Measurements from ENCODE around the gene ATP6V1B1.

ATP6V1B1 gene

GRCh38 chr2:70988726-70989648, 53.3 kb downstream of the ATP6V1B1 start:
- no peak overlapping the region for H3K4me3 ChIP-seq (ENCODE audit: low read depth, low read length)
- no peak for DNase-seq (ENCODE audit: low read depth)
- TF ChIP-seq CTCF (conservative IDR thresholded peaks at IDR 0.05; ENCODE audit: low read depth, low read length), result no peak

GRCh38 chr2:70990216-70990615, 54.5 kb downstream of the ATP6V1B1 start:
- TF ChIP-seq CTCF (conservative IDR thresholded peaks at IDR 0.05; ENCODE audit: low read depth, low read length), result no peak
- H3K4me3 ChIP-seq (ENCODE audit: low read depth, low read length), result no peak overlapping the region
- DNase-seq (ENCODE audit: low read depth), result no peak

DNA sequence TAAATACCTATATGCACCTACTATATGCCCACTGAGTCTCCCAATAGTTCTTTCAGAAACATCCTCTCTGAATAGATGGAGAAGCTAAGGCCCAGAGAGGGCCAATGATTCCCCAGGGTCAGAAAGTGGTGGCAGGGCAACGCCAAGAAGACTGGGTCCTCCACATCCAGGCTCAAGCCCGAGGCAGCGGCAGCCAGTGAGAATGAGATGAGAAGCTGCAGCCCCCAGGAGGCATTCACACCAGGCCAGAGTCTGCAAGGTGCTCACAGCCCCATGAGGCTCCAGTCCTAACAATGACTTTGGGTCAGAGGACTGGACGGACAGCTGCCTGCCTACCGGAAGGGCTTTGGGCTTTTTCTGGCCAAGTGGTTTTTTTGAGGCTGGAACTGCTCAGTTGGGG, 55.4 kb downstream of the ATP6V1B1 start:
- no peak for TF ChIP-seq CTCF (conservative IDR thresholded peaks at IDR 0.05; ENCODE audit: low read depth, low read length)
- no peak for DNase-seq (ENCODE audit: low read depth)
- H3K4me3 ChIP-seq (ENCODE audit: low read depth, low read length), result no peak overlapping the region

- DNase-seq (ENCODE audit: low read depth), result no peak
- TF ChIP-seq CTCF (conservative IDR thresholded peaks at IDR 0.05; ENCODE audit: low read depth, low read length), result no peak
- no peak overlapping the region for H3K4me3 ChIP-seq (ENCODE audit: low read depth, low read length)
Observed at GRCh38 chr2:70991742-70992141, 56.0 kb downstream of the ATP6V1B1 start.

- no peak for DNase-seq (ENCODE audit: low read depth)
- peak overlapping the region; percentile 94 for H3K4me3 ChIP-seq (ENCODE audit: low read depth, low read length)
- TF ChIP-seq CTCF (conservative IDR thresholded peaks at IDR 0.05; ENCODE audit: low read depth, low read length), result no peak
Observed at GRCh38 chr2:70992945-70993853, 57.5 kb downstream of the ATP6V1B1 start.

GRCh38 chr2:70994009-70994698, 58.5 kb downstream of the ATP6V1B1 start:
- DNase-seq (ENCODE audit: low read depth), result no peak
- no peak for TF ChIP-seq CTCF (conservative IDR thresholded peaks at IDR 0.05; ENCODE audit: low read depth, low read length)
- H3K4me3 ChIP-seq (ENCODE audit: low read depth, low read length), result peak overlapping the region; percentile 94
